BJ (cell line): ENCODE measurements around the gene FBXO42. TPM values are rescaled to one million over a fixed set of nuclear protein-coding genes. Genes with fewer than 3 reads are reported as not detected.

Experiments
- CTCF ChIA-PET: fragments of 350-600 bp; formaldehyde crosslinking; extraction: SDS; loops from one replicate; lab custom pipeline; 2021; ENCODE audit warnings: antibody characterized with exemption, inconsistent platforms; lab: Yijun Ruan, JAX
- POLR2A ChIA-PET: fragments of 300-600 bp; sonication (Branson Sonifier 250); formaldehyde crosslinking; extraction: SDS; loops from one replicate; lab custom pipeline; 2021; ENCODE audit warnings: antibody characterized with exemption; lab: Charles Lee
- DNase-seq: peaks from one replicate; pipeline ENCODE4 v3.0.0-alpha.2; 2011; ENCODE audit warnings: low read depth
- H3K27me3 ChIP-seq: 2 replicates; pipeline ENCODE4 v1.6.0; 2011; ENCODE audit warnings: low read length; ENCODE audit not compliant: control insufficient read depth, insufficient read depth
- H3K36me3 ChIP-seq: 2 replicates; pipeline ENCODE4 v1.5.1; 2011; ENCODE audit warnings: low read length; ENCODE audit not compliant: control insufficient read depth, insufficient read depth
- H3K4me3 ChIP-seq: 2 replicates; pipeline ENCODE4 v1.5.1; 2011; ENCODE audit warnings: low read depth, mild to moderate bottlenecking, control low read depth, low read length
- polyA plus RNA-seq: library from polyadenylated mRNA; depleted of rRNA; stranded (reverse); fragments of >200 nt; gene quantifications from 2 replicates; pipeline ENCODE4 v1.2.3, GENCODE V29; 2011
- TF ChIP-seq, protein P1 (sequence below): IDR thresholded peaks from 2 replicates; pipeline ENCODE4 v1.5.1; 2011; ENCODE audit warnings: low read depth, mild to moderate bottlenecking, control low read depth, inconsistent platforms, low read length, moderate library complexity; ENCODE audit not compliant: insufficient read depth

FBXO42 gene
- polyA plus RNA-seq, 1 experiment: 31.7 TPM

DNA sequence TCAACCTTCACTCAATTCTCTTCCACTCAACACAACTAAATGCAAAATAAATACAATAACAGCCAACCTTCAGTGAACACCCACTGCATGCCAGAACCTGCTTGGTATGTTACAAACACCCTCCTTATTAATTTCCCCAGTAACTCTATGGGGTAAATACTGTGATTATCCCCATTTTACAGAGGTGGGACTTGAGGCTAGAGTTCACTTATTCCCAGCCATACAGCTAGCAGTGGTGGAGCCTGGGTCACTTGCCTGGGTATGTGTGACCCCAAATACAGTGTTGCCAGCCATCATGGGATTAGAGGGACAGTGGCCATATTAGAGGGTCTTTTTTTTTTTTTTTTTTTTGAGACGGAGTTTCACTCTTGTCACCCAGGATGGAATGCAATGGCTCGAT lies 116.9 kb downstream of the FBXO42 start:
- no peak for DNase-seq
- ChIA-PET CTCF (interaction anchor here (0.9 to 2.5 kb wide), 6 partner anchors 13 to 162 kb away, joined by 3 to 7 read pairs (median 4); partner anchors contain the start of gene FAM131C), POLR2A (no interaction called here)
- H3K36me3 ChIP-seq: no peaks in the 10 kb centered on the region; the same call in 1 of the 2 replicates
- TF ChIP-seq, protein P1, sequence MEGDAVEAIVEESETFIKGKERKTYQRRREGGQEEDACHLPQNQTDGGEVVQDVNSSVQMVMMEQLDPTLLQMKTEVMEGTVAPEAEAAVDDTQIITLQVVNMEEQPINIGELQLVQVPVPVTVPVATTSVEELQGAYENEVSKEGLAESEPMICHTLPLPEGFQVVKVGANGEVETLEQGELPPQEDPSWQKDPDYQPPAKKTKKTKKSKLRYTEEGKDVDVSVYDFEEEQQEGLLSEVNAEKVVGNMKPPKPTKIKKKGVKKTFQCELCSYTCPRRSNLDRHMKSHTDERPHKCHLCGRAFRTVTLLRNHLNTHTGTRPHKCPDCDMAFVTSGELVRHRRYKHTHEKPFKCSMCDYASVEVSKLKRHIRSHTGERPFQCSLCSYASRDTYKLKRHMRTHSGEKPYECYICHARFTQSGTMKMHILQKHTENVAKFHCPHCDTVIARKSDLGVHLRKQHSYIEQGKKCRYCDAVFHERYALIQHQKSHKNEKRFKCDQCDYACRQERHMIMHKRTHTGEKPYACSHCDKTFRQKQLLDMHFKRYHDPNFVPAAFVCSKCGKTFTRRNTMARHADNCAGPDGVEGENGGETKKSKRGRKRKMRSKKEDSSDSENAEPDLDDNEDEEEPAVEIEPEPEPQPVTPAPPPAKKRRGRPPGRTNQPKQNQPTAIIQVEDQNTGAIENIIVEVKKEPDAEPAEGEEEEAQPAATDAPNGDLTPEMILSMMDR: no peak
- H3K4me3 ChIP-seq: no peak overlapping the region
- H3K27me3 ChIP-seq: no peaks in the 10 kb centered on the region

DNA sequence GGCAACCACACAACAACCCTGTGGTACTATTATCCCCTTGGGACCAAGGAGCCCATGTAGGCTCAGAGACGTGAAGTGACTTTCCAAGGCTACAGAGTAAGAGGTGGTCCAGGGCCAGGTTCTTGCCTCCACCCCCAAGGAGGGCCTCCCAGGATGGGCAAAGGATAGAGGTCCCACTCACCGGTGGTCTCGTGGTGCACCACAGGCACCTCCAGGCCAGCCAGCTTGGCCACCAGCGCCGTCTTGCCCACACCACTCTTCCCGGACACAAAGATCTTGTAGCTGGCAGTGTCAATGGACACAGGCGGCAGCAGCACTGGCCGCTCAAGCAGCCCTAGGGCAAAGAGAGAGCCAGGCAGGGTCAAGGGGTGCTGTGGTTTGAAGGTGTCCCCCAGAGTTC lies 118.8 kb downstream of the FBXO42 start:
- TF ChIP-seq, protein P1: no peak
- Histone ChIP-seq H3K36me3 (no peaks in the 10 kb centered on the region; the same call in 1 of the 2 replicates), H3K27me3 (no peaks in the 10 kb centered on the region; the same call in 1 of the 2 replicates), H3K4me3 (no peak overlapping the region)
- DNase-seq: no peak
- CTCF ChIA-PET: interaction anchor here (0.6 to 1.4 kb wide), 3 partner anchors 11 to 14 kb away, joined by 3 to 6 read pairs (median 6); no protein-coding TSS in a partner anchor
- POLR2A ChIA-PET: no interaction called here

DNA sequence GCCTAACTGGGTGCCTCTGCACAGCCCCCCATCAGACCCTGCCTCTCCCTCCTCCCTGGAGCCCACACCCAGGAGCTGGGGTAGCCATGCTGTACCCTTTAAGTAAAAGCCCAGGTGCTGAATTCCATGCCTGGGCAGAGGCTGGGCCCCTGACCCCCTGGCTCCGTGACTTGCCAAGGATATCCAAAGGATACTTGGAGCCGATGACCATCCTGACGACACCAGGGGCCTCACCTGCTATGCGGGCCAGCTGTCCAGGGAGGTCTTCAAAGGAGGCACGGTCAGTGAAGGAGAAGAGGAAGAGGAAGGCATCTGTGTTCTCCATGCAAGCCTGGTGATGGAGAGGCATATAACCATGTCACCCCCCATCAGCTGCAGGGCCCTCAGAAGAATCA lies 120.0 kb downstream of the FBXO42 start:
- DNase-seq: no peak
- Histone ChIP-seq H3K27me3 (peaks cover 9% of the 10 kb centered on the region), H3K4me3 (no peak overlapping the region), H3K36me3 (no peaks in the 10 kb centered on the region; the same call in 1 of the 2 replicates)
- CTCF ChIA-PET: interaction anchor here (1.0 to 1.4 kb wide), 2 partner anchors 12 to 13 kb away, joined by 3 to 6 read pairs; no protein-coding TSS in a partner anchor
- TF ChIP-seq, protein P1: no peak
- POLR2A ChIA-PET: no interaction called here

DNA sequence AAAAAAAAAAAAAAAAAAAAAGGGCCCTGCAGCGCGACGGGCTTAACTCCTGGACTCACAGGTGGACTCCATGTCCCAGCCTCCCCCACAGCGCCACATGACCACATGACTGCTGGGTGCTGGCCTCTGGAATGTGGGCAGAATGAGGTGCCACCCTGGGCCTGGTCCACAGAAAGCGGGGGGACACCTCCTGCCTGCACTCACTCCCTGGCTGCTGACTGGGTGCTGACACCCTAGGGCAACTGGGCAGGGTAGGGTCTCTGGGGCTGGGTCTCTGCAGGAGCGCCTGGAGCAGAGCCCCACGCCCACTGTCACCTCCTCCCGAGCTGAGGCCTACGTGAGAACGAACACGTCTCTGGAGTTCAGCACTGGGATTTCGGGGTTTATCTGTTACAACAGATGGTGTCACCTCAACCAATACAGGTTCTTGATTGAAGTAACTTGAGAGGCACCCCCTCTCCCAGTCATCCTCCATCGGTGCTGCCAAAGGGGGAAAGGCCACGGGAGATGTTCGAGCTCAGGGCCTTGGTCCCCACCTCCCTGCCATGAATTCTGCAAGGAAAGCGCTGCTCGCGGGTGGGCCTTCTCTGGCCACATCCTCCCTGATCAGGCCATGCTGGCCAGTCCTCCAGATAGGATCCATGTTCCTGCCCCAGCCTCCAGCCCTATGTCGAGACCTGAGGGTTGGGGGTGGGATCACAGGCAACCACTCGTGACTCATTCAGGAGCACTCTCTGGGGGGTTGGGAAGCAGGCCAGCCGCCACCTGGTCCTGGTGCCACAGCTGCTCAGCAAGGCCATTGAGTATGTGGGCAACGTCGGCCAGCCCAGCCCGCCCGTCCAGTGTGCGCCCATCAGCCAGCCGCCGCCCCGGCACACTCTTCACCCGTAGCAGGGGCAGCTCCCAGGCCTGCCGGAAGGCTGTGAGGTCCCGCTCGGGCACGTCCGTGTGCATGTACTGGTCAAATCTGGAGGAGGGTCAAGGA lies 120.7 kb downstream of the FBXO42 start:
- ChIA-PET POLR2A (no interaction called here), CTCF (interaction anchor here (1.1 to 1.4 kb wide), 2 partner anchors 13 to 18 kb away, joined by 3 to 6 read pairs; no protein-coding TSS in a partner anchor)
- no peak for DNase-seq
- Histone ChIP-seq H3K27me3 (peaks cover 14% of the 10 kb centered on the region), H3K4me3 (no peak overlapping the region), H3K36me3 (no peaks in the 10 kb centered on the region; the same call in 1 of the 2 replicates)
- TF ChIP-seq, protein P1: no peak

DNA sequence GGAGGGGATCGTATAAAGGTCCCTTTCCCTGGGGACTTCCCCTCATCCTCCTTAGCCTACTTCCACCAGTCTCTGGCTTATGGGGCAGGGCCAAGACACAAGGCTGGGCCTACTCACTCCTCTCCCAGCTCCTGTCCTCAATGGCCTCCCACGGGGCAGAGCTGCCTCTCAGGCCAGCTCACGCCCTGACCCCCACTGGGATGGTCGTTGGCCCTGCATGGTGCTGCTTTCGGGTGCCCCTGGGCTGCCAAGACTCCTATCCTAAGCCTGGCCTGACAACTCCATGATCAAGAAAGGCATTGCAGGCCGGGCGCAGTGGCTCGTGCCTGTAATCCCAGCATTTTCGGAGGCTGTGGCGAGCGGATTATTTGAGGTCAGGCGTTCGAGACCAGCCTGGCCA lies 121.5 kb downstream of the FBXO42 start:
- Histone ChIP-seq H3K4me3 (no peak overlapping the region), H3K27me3 (peaks cover 16% of the 10 kb centered on the region), H3K36me3 (no peaks in the 10 kb centered on the region; the same call in 1 of the 2 replicates)
- no peak for DNase-seq
- ChIA-PET POLR2A (no interaction called here), CTCF (interaction anchor here (1.1 kb wide), 1 partner anchor 17 kb away, joined by 3 read pairs; no protein-coding TSS in a partner anchor)
- TF ChIP-seq, protein P1: no peak
